Effector CD4-positive, alpha-beta T cell (primary cell): Measurements from ENCODE around the gene EPHA1.

Source experiments
- DNase-seq: peaks from one replicate; pipeline ENCODE4 v3.0.0-alpha.2; 2020

Gene EPHA1

GRCh38 chr7:143388051-143388450, 20.6 kb downstream of the EPHA1 start:
- DNase-seq, result no peak

GRCh38 chr7:143387156-143387975, 21.3 kb downstream of the EPHA1 start:
- no peak for DNase-seq

- no peak for DNase-seq
These were observed 22.5 kb downstream of the EPHA1 start for GRCh38 chr7:143385891-143386781.

- no peak for DNase-seq
These were observed 23.7 kb downstream of the EPHA1 start for GRCh38 chr7:143384661-143385631.

- no peak for DNase-seq
These were observed 24.5 kb downstream of the EPHA1 start for GRCh38 chr7:143384148-143384547.

GRCh38 chr7:143383642-143383957, 25.1 kb downstream of the EPHA1 start:
- DNase-seq, result no peak

GRCh38 chr7:143382791-143383641, 25.6 kb downstream of the EPHA1 start:
- no peak for DNase-seq

- DNase-seq, result no peak
These were observed 26.4 kb downstream of the EPHA1 start for GRCh38 chr7:143382126-143382790.

- no peak for DNase-seq
These were observed 27.1 kb downstream of the EPHA1 start for GRCh38 chr7:143381427-143382125.

GRCh38 chr7:143380646-143381426, 27.8 kb downstream of the EPHA1 start, which contains the start of gene ZYX:
Gene ZYX, plus strand, starts transcription at chr7:143381345. Its CDS starts 227 bp downstream, at chr7:143381572.
- peak; percentile 84 for DNase-seq

- DNase-seq, result peak; percentile 79
These were observed 28.4 kb downstream of the EPHA1 start for GRCh38 chr7:143380260-143380645.

GRCh38 chr7:143379611-143380259, 28.9 kb downstream of the EPHA1 start:
- DNase-seq, result no peak

- no peak for DNase-seq
These were observed 32.3 kb downstream of the EPHA1 start for GRCh38 chr7:143376396-143376795.

GRCh38 chr7:143375298-143376034, 33.2 kb downstream of the EPHA1 start:
- peak; percentile 38 for DNase-seq

- no peak for DNase-seq
These were observed 34.1 kb downstream of the EPHA1 start for GRCh38 chr7:143374561-143374960.

- no peak for DNase-seq
These were observed 35.3 kb downstream of the EPHA1 start for GRCh38 chr7:143373255-143373794.

GRCh38 chr7:143372070-143372469, 36.6 kb downstream of the EPHA1 start:
- DNase-seq, result peak; percentile 42
